ENCODE data around the gene ADGRB3.

Gene ADGRB3

DNA sequence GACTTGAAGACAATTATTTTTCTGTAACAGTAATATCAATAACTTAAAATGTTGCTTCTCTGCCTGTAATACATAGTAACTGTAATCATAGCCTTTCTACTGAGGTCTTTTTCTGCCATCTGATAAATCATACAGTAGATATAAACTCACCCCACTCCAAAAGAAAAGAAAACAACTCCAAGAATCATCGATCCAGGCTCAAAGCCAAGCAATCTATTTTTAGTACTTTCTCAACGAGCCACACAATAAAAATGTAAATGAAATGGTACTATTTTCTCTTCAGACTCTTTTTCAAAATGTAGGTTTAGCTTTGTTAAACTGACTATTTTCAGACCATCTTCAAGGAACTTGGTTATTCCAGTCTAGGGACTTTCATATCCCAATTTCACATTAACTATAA is 493.3 kb downstream of the ADGRB3 start:
- no peak for DNase-seq (ENCODE audit: low spot score)

DNA sequence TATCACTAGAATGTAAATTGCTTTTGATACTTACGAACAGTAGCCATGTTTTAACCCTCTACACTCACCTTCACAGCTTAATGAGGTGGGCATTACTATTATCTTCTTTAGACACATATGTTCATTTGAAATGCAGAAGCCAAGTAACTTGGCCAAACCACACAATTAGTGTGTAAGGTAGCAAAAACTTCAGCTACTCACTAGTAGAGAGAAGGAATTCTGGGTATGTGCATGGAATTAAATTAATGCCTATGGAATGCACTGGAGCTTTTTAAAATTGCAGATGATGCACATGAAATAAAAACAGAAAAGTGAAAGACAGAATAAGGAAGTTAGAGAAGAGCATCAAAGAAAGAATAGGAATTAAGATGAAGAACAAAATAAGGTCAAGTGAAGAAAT is 494.0 kb downstream of the ADGRB3 start:
- no peak for DNase-seq (ENCODE audit: low spot score)

DNA sequence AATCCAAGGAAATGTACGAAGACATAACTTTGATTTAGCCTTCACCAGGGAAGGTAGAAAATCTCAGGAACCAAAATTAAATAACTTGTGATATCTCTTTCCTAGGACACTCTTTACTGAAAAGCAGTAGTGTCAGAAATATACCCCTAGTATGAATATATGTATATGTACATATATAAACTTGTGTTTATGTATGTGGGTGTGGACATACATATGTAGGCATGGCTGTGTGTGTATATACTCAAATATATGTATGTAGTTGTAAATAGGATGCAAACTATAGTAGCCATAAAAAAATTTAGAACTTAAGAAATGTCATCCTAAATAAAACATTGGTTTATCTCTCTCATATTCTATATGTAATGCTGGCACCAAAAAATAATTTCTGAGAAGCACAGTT is 500.8 kb downstream of the ADGRB3 start:
- no peak for DNase-seq (ENCODE audit: low spot score)

DNA sequence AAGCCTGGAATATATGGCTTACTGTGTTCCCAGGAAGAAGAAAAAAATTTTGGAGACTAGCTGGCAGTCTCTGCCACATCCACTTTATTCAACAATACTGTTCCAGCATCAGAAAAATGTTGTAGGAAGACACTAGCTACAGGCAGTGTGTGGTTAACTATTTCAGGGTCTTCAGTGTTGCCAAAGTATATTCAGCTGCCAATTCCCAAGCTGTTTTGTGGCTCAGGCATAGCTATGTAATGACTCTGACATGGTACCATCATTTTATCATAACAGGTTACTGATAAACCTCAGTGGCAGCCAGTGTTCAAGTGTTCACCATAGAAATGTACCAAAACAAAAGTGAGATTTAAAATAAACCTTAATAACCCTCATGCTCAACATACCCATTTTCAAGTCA is 503.1 kb downstream of the ADGRB3 start:
- DNase-seq (ENCODE audit: low spot score), result no peak

DNA sequence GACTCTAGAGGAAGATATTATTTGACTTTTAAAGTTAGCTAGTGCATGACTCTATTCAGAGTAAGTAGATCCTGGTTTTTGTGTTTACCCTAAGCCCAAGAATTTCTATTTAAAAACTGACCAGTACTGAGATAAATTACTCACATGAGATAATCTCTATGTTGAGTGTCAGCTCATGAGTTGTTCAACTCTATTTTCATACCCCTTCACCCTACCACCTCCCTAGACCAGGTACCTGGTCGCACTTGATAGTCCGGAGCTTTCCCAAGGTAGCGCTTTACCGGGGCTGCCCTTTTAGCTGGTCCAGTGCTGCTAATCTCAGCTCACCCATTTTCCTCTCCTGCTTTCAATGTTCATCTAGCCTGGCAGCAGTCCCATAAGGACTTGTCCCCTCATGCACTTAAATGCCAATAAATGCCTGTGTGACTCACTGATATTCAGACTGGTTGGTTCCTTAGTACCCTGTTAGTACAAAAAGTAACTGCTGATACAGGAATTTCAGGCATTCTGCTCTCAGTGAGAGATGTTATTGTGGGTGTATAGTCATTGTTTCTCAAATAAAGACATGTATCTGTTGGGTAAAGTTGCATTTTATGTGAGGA is 503.9 kb downstream of the ADGRB3 start:
- DNase-seq (ENCODE audit: low spot score), result no peak

DNA sequence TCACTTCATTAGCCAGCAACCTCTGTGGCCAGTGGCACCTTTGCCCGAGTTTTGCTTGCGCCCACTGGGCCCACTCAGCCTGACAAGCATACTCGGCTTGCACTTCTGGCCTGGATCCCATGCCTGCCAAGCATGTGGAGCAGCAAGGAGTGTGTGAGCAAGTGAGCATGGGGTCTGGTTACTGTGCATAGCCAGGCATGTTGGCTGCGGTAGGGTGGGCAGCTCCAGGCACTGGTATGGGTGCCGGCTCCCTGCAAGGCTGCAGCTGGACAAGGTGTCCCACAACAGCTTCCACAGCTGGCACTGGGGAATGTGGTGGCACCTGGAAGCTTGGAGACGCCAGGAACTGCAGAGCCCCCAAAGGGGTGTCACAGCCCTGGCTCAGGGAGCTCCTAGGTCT is 510.0 kb downstream of the ADGRB3 start:
- no peak for DNase-seq (ENCODE audit: low spot score)

DNA sequence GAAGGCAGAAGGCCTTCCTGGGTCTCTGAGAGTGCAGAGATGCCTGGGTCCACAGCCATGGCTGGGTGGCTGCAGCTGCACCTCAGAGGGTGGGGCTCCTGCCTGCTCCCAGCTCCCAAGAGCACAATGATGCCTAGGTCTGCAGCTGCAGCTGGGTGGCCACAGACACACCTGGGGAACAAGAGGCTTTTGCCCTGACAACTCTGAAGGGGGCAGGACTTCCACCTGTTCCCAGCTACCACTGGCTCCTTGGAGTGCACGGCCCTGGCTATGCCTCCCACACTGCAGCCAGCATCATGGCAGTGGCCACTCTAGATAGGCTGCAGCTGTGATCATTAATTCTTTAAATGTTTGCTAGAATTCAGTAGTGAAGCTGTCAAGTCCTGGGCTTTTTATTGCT is 511.3 kb downstream of the ADGRB3 start:
- no peak for DNase-seq (ENCODE audit: low spot score)

DNA sequence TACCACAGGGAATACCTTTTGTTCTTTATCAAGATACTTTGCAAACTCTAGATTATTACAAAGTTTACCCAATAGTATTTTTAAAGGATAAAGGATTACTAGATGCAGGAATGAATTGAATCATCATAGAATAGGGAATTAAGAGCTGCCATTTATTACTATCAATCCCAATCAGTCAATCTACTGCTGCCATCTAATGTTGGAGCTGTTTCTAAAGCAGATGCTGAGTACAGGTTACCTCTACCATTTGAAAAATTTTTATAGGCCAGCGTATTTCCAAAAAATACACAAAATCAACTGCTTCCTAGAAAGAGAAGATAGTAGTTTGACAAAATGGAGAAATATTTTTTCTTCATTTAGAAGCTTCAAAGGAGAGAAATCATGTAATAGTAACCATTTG is 520.4 kb downstream of the ADGRB3 start:
- no peak for DNase-seq (ENCODE audit: low spot score)

DNA sequence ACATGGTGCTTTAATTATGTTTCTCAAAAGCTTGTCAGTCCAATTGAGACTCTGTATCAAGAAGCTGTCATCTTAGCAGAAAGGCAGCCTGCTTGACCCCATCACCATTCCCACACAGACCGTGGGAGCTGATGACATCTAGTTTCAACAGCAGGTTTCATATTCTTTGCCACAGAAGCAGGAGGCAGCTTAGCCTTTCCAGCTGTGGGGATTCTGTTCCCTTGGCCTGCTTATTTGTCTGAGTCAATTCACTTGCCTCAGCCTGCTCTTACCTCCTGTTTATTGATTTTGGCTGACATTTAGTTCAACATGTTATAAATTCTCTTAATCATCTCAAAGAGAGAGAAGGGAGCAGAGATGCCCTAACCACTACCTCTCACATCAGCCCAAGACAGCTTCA is 527.7 kb downstream of the ADGRB3 start:
- no peak for DNase-seq (ENCODE audit: low spot score)

DNA sequence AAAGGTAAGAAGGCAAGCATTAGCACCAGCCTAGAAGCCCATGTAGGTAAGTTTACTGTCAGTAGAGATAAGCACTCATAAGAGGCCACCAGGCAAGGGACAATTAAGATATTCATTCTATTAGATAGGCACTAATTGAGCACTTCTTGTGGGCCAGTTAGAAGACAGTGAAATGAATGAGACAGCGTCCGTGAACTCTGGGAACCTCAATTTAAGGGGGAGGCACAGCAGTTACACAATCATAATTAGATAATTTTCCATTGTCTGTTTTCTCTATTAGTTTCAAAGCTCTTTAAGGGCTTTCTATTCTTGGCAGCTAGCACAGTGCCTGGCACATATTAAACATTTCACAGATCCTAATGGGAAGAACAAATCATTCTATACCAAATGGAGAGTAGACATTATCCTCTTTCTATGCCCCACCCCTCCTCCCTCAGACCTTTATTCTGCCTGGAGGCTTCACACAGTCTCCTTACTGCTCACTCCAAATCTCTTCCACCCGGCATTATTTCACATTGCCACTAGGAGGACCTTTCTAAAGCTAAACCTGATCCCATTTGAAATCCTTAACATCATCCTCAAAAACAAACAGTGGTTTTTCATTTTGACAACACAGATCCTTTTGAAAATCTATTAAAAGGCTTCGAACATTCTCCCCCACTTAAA is 529.6 kb downstream of the ADGRB3 start:
- no peak for DNase-seq (ENCODE audit: low spot score)

DNA sequence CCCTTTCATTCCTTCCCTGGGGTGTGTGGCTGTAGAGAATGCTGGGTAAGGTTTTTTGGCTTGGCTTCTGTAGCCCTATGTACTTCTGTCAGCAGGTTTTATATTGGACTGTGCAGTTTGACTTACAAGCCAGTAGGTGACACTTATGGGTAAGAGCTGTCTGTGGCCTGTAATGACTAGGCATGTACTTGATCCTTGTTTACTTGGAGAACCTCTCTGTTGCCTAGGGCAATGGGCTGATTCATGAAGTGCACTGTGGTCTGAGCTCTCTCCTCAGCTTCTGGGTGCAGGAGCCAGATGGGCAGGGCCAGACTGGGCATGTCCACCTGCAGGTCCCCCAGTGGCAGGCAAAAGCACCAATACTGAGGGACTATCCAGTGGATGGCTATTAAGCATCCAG is 544.6 kb downstream of the ADGRB3 start:
- no peak for DNase-seq (ENCODE audit: low spot score)

DNA sequence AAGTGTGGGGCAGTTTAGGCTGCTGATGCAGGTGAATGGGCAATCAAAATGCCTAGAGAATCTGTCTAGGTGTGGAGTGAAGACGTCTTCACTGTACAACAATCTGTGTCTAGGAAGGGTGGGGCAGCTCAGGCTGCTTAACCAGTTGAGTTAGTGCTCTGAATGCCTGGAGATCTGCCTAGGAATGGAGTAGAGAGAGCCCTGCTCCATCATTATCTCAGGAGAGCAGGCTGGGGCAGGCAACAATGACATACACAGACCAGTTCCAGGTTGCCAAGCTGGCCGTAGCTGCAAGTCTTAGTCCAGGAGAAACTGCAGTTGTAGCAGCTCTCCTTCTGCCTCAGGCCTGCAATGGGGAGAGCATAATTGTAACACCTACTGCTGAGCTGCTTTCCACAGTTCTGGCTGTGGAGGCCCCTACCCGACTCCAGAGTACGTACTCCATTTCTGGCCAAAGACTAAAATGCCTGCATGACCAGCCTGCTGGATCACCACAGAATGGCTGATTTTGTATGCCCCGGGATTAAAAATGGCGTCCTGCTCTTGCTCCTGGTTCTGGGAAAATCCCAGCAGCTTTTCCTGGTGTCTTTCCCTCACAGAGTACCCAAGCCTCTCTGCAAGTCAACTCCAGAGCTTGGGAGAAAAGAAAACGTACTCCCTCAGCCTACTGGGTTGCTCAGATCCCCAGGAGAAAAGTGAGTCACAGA is 545.4 kb downstream of the ADGRB3 start:
- DNase-seq (ENCODE audit: low spot score), result no peak

DNA sequence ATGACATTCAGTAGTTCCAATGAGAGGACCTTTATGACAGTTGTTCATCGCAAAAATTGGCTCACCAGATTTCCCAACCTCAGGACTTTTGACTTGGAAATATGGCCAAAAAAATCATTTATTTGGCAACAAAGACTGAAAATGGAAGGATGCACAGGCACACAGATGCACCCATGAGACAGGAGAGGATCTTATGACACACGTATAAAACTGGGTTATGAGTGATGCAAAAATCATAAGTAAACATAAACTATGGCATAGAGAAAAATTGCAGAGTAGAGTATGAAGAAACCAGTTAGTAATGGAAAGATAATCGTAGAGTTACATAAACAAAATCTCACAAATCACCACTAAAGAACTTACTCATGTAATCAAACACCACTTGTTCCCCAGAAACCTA is 546.9 kb downstream of the ADGRB3 start:
- DNase-seq (ENCODE audit: low spot score), result no peak

DNA sequence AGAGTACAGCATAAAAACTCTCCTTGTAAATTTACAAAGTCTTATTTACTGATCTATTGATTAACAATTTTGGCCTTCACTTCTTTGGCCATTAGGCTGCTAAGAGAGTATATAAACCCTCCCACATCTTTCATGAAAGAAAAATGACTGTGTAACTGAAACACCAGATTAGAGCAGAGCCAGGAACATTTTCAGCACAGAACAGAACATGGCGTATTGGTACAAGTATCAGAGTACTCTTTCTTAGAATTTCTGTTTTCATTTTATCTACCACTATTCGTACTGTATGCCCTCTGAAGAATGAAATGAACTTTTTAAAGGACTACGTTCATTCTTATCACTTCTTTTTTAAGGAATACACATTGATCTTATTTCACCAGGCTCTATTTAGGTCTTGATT is 550.2 kb downstream of the ADGRB3 start:
- no peak for DNase-seq (ENCODE audit: low spot score)

DNA sequence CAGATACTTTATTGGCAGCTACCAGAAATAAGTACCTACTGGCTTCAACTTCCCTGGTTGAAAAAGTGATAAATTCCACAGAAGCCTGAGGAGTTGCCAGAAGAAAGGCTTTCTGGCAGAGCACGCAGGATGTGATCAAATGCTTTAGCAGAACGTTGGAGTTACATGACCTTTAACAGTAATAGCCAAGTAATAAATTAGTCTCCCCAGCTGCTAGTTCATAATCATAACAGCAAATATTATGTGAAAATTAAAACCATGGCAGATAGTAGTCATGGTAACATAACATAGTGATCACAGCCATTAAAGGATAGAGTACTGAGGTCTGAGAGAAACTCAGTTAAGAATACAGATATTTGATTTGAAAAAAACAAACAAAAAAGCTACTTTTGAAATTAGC is 567.7 kb downstream of the ADGRB3 start:
- DNase-seq (ENCODE audit: low spot score), result no peak

DNA sequence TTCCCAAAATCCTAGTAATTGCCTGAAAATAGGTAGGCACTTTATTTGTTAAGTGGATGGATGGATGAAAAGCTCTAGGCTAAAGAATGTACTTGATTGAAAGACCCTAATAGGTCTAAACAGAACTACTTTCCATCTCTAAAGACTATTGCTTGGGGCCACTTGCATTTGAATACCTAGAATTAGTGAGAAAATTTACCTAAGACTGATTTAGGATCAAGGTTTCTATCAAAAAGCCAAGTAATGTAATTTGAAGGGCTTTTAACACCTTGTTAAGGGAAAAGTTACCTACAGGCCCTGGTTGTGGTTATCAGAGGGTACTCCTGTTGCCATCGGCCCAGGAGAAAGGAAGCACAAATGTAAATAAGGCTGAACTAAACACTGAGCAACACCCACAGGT is 581.0 kb downstream of the ADGRB3 start:
- DNase-seq (ENCODE audit: low spot score), result no peak

DNA sequence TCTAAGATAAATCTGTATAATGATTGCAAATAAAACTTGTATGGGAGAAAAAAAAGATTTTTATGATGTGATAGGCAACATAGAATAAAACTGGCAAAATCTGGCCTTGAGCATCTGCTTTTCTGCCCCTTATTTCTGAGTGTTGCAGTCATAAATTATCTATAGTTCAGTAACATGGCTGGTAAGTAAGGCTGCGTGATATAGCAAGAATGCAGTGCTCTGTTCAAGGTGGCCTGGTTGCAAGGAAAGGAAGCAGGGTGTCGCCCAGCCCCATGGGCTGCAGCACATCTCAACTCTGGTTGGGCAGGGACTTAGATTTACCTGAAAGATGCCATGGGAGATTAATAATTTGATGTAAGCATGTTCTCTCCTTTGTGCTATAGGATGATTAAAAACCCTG is 582.3 kb downstream of the ADGRB3 start:
- no peak for DNase-seq (ENCODE audit: low spot score)

DNA sequence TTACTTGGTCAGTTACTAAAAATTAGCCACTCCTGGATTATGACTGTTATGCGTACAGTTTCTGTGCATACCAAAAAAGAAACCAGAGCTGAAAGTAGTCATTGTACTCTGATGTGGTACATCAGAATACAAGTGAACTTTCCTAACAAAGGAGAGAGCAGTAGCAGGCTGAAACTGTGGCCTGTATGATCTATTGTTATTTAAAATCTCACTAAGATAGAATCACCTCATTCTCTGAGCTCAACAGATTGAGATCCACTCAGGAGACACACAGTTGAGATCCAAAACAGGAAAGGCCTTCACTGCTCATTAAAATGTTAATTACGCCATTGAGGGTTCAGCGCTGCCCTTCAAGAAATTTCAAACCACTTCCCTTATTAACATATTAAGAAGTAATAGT is 585.3 kb downstream of the ADGRB3 start:
- no peak for DNase-seq (ENCODE audit: low spot score)

DNA sequence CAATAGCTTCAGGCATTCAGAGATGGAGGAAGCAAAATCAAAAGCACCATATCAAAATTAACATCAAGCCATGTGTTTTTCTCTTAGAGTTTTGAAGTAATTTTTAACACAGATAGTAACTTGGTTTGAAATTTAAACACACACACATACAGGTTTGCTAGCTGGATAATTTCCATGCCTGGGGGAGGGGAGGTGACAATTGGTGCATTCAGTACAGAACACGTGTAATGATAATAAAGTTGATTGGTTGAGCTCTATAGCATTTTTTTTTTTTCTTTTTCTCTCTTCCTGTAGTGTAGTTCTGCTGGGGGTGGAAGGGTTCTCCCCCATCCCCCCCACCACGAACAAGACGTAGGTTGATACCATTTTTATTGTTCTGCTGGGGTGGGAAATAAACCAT is 596.9 kb downstream of the ADGRB3 start:
- DNase-seq (ENCODE audit: low spot score), result no peak

DNA sequence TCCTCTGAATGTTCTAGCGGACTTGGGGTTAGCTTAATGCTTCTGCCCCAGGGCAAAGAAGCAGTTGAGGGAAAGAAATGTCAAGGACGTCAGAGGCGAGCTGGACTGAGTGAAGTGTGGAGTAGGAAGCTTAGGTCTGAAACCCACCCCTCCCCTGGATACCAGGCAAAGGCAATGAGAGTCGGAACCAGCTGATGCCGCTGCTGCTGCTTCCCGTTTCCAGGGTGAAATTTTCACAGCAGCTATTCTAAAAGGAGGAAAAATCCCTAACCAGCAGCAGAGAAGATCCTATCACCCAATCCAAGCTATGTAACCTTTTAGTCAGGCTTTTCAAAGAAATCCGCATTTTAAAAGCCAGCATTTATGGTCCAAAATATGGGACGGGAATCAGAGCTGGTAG is 597.4 kb downstream of the ADGRB3 start:
- DNase-seq (ENCODE audit: low spot score), result no peak

DNA sequence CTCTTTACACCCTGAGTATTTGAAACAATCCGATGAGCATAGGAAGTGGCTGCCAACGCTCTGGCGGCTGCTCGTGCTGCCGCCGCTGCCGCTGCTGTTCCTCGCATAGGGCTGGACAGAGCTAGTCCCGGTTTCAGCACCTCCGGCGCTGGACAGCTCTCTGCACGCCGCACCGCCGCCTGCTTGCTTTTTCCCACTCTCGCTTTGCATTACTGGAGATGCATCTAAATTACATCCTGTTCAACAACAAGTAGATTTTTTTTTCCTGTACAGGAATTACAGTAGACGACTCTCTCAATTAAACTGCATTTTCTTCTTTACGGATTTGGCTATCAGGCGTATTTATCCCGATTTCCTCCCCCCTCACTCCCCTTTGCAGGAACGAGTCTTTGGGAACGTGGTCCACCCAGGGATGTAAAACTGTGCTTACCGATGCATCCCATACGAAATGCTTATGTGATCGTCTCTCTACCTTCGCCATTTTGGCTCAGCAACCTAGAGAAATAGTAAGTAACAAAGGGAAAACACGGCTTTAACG is 597.9 kb downstream of the ADGRB3 start:
- peak; percentile 28 for DNase-seq (ENCODE audit: low spot score)

DNA sequence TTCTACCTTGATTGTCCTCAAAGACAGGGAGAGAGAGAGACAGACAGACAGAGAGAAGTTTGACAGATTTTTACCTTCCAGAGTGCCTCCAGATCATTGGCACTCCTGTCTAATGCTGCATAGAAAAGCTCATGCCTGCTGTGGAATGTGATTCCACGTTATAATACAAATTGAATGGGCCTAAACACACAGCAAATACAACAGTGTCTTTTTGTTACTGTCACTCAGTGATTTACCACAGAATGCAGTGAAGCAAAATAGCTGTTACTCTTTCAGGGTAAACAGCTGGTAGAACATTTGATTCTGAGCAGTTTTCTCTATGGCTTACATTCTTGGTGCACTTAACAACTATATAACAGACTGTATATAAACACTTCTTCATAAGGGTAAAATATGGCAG is 603.0 kb downstream of the ADGRB3 start:
- no peak for DNase-seq (ENCODE audit: low spot score)

DNA sequence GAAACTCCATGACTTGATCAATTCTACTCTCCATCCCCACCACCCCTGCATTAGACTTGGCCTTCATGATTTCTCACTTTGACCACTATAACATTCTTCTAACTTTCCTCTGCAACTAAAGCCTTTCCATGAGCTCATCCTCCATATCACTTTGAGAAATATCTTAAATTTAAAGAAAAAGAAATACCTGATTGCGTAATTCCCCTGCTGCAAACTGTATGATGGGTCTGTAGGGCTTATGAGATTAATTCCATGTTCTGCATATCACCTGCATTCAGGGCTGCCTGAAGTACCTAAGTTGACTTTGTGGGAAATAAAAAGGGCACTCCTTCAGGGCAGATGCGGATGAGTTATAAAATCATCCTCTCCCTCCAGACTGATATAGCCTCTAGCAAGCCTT is 611.9 kb downstream of the ADGRB3 start:
- no peak for DNase-seq (ENCODE audit: low spot score)

DNA sequence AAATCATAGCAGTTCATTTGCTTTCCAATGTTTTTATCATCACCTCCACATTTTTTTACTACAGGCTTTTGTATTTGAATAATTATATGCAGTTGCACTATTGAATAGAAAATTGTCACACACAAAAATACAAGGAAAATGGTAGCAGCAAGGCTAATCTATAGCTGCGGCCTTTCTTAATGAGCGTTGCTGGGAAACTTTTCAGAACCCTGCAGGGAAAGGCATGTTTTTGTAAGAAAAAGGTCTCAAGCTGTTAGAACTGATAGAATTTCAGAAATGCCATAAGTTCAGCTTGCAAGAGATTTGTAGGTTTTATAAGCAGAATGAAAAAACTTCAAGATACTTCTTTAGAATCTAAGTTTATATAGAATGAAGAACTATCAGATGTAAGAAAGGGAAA is 625.9 kb downstream of the ADGRB3 start:
- DNase-seq (ENCODE audit: low spot score), result no peak

Measured in germinal center (tissue), 1 donor.